Ammon's horn (tissue), 1 donor: ENCODE data around the gene MASTL.
"Not testable (repeated sequence)": the region's sequence is repeated elsewhere in the genome, so short reads cannot be mapped to it uniquely, and the experiment has no call there.

Source experiments
- DNase-seq: peaks from one replicate; pipeline ENCODE4 v3.0.0-alpha.2; 2016; ENCODE audit warnings: low spot score

Gene MASTL

DNA sequence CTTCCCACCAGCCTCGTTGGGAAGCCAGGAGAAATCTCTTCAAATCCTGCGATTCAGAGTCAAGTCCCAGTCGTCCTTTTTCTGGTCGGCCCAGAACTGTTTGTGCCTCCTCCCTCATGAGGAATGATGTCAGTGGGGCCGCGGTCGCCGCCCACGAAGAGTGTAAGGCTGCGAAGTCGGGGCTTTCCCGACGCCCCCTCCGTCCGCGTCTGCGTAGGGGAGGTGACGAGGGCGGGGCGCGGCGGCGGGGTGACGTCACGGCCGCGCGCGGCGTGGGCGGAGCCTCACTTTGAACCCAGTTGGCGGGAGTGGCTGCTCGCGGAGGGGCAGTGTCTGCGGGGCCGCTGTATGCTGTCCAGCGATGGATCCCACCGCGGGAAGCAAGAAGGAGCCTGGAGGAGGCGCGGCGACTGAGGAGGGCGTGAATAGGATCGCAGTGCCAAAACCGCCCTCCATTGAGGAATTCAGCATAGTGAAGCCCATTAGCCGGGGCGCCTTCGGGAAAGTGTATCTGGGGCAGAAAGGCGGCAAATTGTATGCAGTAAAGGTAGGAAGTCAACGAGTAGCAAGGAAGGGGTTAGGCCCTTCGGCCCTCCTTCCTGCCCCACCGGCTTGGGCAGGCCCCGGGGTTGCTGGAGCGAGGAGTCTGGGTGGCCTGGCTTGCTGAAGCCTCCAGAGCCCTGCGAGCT lies at the start of gene MASTL:
Gene MASTL, plus strand, starts transcription at position 287 of the 689 bp plus-strand sequence. Its CDS starts 75 bp downstream, at position 362.
- peak; percentile 95 for DNase-seq

DNA sequence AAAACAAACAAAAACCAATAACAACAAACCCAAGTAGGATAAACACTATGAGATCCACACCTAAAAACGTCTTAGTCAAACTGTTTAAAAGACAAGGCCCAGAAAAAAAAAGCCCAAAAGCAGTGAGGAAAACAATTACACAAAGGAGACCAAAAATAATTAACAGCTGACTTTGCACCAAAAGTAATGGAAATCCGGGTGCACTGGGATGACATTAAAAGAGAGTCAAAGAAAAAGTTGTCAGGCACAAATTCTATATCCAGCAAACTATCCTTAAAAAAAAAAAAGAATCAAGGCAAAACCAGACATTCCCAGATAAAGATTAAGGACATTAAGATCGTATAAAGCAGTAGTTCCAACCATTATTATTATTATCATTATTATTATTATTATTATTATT lies 47.0 kb upstream of the MASTL start:
- DNase-seq, result no peak

DNA sequence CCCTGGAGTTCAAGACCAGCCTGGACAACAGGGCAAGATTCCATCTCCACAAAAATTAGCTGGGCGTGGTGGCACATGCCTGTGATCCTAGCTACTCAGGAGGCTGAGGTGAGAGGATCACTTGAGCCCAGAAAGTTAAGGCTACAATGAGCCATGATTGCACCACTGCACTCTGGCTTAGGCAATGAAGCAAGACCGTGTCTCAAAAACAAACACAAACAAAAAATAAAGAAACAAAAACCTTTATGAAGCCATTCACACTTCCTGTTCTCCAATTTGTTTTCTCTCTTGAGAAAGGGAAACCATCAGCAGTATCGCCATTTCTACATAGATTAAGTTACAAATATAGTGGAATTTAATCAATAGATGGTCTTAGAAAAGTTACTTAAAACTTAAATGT lies 20.8 kb upstream of the MASTL start:
- DNase-seq, result no peak

DNA sequence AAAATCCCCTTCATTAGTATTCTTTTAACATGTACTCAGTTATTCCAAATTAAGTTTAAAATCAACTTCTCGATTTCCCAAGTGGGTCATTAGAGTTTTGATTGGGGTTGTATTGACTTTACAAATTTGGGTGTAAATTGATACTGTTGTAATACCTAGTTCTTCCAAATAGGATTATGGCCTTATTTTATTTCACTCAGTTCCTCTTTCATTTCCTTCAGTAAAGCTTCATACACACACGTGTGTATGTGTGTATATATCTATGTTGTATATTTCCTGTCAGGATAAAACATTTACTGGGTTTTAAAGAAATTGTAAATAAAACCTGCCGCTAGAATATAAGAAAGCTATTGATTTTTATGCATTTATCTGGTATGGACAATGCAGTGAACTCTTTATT lies 16.9 kb upstream of the MASTL start:
- no peak for DNase-seq

DNA sequence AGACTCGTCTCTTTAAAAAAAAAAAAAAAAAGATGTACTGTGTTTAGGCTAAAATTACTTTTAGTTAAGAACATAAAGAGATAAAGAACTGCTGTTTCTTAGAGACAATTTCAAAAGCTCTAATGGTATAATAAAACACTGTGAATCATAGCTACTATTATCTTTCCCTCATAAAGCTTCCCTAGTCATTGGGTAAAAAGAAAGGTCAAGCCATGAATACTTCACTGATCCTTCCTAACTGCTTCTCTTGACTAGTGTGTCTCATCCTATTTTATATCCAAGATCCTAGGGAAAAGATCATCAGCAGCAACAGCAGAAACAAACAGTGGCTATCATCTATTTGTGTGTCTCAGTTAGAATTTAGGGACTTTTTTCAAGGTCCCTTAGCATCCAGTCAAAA lies 11.5 kb upstream of the MASTL start:
- no peak for DNase-seq

DNA sequence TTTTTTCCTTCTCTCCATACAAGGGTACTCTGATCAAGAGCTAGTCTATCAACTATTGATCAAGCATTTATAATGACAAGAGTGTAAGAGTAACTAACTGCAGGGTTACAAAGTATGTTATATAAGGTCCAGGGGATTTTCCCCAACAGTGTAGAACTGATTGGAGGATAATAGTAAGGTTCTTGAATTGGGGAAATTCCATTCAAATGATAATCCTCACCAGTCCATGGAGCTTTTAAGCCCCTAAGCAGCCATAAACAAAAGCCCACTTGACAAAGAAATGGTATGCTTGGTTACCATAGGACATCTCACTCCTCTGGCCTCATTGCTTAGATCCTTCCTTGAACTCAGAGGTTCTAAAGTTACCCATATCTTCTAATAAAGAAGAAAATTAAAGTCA lies 9.2 kb upstream of the MASTL start:
- DNase-seq, result no peak

DNA sequence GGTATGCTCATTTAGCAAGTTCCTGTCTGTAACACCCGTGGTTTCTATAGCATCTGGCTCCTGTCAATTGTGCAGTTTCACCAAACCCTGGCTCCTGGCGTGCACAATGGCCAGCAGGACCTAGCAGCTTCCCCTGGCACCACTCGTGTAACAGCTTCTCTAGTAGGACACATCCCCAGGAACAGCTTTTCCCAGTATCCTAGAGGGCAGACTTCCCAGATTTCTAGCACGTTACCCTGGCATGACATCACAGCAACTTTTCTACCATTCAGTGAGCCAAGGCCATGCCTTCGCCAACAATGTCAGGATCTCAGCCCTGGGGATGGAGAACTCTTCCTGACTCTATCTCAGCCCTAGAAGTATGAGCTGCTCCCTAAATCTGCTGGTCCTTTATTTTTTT lies 7.5 kb upstream of the MASTL start:
- DNase-seq, result peak; percentile 5

DNA sequence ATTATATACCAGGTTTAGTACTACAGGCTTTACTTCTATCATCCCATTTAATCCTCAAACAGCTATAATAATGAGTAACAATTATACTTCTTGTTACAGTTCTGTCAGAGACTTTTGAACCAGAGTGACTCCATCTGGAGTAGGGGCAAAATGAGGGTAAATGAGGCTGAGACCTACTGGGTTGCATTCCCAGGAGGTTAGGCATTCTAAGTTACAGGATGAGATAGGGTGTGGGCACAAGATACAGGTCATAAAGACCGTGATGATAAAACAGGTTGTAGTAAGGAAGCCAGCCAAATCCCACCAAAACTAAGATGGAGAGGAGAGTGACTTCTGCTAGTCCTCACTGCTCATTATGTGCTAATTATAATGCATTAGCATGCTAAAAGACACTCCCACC lies 4.9 kb upstream of the MASTL start:
- no peak for DNase-seq

DNA sequence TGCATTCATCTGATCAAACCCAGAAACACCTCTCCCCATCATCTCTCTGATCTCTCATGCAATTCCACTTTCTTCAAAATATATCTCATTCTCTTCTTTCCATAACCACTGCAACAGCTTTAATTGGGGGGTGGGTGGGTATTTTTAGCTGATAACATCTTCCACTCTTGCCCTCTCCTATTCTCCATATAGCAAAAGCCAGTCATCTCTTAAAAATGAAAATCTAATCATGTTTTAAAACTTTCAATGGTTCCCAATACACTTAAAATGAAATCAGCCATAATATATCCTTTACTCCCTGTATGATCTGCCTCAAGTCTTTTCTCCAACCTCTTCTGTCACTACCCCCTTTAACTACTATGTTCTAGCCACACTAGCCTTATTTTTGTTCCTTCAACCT lies 2.5 kb upstream of the MASTL start:
- no peak for DNase-seq

DNA sequence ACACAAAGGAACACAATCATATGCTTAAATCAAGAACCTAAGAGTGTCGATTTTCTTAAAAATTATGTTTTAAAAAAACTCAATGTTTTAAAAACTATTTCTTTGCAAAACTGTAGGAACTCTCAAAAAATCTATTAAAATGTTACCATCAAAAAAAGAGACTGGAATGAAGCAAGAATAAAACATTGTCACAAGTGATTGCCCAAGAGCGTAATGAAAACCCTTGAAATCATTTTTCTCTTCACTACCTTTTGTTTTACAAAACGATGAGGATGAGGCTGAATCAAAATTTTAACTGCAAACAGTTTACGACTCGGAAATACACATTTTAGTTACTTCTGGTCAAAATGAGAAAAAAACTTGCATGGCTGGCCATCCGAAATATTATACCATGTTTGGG lies 1.8 kb upstream of the MASTL start:
- DNase-seq, result no peak

DNA sequence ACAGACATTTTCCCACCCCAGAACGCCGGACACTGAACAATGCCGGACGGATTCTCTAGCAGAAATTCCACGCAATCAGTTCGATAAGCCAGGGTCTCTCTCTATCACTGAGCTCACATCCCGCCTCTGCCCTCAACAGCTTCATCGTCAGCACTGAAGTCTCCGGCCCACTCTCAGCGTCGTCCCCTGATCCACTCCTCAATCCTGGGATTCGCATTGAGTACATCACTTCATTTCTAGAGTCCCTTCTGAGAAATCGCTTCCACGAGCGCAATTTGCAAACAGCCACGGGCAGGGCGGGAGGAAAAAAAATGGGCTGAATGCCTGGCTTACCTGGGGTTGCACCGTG lies 1.3 kb upstream of the MASTL start:
- peak; percentile 43 for DNase-seq

DNA sequence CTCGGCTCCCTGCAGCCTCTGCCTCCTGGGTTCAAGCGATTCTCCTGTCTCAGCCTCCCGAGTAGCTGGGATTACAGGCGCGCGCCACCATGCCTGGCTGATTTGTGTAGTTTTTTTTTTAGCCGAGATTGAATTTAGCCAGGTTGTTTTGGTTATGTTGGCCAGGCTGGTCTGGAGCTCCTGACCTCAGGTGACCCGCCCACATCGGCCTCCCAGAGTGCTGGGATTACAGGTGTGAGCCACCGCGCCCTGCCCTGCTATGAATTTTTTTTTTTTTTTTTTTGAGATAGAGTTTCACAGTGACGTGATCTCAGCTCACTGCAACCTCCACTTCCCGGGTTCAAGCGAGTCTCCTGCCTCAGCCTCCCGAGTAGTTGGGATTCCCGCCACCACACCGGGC lies 1.4 kb downstream of the MASTL start:
- DNase-seq, result not testable (repeated sequence)

DNA sequence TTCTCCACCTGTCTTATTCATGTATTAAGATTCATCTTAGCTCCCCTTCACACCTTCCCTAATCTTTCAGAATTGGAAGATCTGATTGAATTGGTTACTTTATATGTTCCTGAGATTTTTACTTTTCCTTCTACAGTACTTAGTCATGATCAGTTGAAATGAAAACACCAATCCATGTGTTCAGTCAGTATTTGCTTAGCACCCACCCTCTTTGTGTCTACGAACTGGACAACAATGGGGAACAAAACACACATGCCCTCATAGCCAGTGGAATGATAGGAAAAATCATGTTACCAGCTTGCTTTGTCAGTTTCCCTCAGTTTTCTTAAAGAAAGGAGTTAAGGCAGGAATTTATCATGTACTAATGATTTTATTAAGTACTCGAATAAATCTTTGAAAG lies 2.0 kb downstream of the MASTL start:
- DNase-seq, result no peak

DNA sequence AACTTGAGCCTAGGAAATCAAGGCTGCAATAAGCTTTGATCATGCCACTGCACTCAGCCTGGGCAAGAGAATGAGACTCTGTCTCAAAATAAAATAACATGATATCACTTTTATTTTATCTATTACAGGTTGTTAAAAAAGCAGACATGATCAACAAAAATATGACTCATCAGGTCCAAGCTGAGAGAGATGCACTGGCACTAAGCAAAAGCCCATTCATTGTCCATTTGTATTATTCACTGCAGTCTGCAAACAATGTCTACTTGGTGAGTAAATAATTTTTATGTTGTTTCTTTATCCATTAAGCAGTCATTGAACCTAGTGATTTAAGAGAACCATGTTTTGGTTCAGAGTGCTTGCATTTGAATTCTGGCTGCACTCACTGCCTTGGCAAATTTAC lies 3.3 kb downstream of the MASTL start:
- no peak for DNase-seq

DNA sequence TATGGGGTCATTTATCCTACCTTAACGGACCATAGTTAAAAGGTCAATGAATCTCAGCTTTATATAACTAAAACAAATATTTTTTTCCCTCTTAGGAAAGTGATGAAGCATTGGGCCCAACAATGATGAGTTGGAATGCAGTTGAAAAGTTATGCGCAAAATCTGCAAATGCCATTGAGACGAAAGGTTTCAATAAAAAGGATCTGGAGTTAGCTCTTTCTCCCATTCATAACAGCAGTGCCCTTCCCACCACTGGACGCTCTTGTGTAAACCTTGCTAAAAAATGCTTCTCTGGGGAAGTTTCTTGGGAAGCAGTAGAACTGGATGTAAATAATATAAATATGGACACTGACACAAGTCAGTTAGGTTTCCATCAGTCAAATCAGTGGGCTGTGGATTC lies 14.7 kb downstream of the MASTL start:
- no peak for DNase-seq

DNA sequence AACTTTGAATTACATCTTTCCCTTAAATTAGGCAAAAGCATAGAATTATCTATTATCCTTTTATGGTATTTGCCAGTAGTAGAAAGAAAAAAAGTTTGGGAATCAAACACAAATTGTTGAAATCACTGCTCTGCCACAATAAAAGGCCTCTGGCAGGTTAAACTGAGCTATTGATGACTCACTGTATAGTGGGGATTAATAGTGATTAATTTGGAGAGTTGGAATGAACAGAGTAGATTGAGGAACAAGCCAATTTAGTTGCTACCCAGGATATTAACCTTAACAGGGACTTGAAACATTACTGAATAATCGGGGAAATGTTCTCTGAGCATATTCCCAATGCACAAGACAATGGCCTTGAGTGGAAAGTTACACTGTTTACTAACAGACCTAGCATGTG lies 33.1 kb downstream of the MASTL start:
- DNase-seq, result no peak

DNA sequence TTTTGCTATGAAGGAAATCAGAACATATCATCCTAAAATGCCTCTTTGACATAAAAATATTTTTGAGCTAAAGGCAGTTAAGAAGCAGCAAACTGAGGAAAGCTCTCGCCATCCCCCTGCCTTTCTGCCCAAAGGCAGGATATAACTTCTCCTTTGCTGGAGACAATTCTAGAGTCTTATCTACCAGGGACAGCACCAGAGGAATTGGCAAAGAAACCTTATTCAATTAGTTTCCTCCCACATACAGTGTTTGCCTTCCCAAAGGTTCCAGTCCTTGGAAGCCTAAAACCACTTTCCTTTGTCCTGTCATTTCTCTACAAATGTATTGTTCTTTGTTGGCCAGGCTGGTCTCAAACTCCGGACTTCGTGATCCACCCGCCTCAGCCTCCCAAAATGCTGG lies 33.7 kb downstream of the MASTL start:
- no peak for DNase-seq

DNA sequence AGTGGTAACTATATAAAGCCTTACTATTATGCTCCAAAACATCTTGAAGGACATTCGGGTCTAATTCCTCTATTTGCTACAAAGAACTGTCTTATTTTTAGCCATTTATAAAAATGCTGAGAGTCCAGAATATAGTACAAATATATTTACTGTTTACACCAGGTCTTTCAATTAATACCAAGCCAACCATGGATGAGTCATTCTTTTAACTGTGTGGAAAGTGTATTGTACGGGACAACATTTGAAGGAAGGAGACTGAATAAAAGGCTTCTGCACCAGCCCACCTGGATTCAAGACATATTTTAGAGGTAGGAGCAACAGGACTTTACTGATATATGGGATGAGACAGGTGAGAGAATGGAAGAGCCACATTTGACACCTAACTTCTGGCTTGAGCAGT lies 35.4 kb downstream of the MASTL start:
- no peak for DNase-seq

DNA sequence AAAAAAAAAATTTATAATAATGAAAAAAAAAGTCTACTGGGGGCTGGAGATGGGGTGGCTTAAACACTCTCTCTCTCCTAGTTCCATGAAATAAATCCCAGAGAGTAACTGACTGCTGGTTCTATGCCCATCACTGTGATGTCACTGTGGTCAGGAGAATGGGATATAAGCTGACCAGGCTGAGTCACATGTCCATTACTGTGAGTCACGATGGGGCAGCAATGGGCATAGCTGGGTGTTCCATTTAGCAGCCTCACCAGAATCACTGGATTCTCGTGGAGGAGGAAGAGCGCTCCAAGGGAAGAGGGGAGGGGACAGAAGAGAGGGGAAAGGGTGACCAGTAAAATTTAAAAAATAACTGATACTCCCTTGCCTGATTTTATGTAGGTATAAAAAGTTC lies 37.1 kb downstream of the MASTL start:
- DNase-seq, result peak; percentile 13

DNA sequence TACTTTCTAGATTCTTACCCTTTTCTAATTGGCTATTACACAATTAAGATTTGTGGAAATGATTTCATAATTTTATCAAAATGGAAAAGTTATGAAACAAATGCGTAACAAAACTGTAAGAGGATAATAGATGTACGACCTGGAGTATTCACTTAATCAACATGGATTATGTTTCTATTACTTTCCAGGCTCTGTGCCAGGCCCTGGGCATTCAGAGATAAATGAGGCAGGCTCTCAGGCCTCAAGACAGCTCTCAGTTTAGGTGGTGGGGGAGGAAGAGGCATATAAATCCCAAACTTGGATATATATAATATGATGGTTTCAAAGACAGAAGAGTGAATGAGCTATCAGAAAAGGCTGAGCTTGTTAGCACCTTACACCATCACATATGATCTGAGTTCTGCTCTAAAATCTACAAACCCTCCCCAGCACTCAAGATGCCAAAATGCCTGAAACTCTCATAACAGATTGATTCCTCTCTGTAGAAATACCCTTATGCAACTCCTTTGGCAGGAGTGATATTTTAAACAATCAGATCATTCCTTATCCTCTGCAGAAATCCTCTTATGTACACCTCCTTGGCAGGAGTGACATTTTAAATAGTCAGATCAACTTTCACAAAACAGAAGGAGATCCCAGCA lies 42.9 kb downstream of the MASTL start:
- DNase-seq, result peak; percentile 6

DNA sequence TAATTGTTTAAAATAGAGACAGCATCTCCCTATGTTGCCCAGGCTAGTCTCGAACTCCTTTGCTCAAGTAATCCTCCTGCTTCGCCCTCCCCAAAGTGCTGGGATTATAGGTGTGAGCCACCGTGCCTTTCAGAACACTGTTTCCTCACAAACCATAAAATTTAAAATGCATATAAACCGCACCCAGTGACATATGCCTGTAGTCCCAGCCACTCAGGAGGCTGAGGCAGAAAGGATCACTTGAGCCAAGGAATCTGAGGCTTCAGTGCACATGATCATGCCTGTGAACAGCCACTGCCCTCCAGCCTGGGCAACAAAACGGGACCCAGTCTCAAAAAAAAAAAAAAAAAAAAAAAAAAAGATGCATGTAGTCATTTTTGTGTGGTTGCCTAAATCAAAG lies 48.7 kb downstream of the MASTL start:
- no peak for DNase-seq

DNA sequence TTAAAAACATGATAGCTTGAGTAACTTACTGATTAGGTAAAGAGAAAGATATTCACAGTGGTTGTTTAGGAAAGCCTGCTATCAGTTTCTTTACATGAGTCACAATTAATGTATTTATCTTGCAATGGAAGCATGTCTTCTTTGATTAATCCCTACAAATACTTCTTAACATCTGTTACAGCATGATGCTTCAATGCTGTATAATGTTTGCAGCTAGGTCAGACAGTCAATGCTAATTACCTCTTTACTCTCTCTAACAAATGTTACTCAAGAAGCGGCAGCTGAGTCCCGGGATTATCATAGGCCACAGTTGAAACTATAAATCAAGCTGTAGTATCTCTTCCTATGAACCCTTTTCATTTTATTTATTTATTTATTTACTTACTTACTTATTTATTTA lies 52.2 kb downstream of the MASTL start:
- no peak for DNase-seq

DNA sequence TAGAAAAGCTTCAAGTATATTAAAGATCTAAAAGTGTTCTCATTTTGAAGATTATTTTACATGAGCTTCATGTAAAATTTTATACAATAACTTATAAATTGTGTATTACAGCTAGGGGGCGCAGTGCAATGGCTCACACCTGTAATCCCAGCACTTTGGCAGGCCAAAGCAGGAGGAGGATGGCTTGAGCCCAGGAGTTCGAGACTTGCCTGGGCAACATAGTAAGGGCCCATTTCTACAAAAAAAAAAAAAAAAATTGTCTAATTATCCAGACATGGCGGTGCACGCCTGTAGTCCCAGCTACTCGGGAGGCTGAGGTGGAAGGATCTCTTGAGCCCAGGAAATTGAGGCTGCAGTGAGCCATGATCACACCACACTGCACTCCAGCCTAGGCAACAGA lies 68.8 kb downstream of the MASTL start:
- DNase-seq, result peak; percentile 10

DNA sequence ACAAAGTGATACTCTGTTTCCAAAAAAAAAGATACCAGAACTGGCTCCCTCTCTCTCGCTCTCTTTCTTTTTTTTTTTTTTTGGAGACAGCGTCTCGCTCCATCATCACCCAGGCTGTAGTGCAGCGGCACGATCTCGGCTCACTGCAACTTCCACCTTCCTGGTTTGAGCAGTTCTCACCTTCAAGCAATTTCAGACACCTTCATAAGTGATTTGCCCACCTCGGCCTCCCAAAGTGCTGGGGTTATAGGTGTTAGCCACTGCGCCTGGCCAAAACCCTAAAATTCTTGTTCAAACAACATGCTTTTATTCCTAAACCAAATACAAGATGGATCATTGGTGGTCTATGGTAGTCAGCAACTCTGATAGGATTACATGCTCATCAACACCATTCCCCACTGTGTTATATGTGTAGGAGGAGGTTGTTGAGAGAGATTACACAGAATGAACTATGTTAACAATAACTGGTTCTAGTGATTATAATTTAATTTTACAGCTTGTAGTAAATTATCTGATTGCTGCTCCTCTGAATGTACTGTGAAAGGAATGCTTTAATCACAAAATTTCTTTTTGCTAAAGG lies 69.9 kb downstream of the MASTL start:
- no peak for DNase-seq
